Measurements from ENCODE around the gene SLC22A12. TPM values are rescaled to one million over a fixed set of nuclear protein-coding genes. Genes with fewer than 3 reads are reported as not detected.

Gene SLC22A12
- total and polyA plus RNA-seq, 2 of the 8 experiments (the other 6 are each of a cell fraction or from before 2014, with no cell fraction given), result not detected

DNA sequence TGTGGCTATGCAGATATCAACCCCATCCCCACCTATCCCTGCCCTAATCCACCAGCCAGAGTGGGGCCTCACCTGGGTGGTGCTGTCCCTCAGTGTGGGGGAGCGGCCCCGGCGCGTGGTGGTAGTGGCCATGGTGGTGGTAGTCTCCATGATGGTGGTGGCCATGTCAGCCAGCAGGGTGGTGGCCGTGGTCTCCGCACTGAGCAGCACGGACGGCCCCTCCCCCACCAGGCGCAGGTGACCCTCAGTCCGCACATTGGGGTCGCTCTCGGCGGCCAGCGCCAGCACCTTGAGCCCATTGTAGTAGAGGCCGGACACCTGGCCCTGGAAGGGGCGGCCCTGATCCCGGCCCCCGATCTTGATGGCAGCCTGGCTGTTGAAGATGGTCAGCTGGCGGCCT is 31.7 kb downstream of the SLC22A12 start:
- FAIRE-seq (no peak), DNase-seq (ENCODE audit: low read depth in 1 of 2, low spot score in 2 of 2) (no peak)
- ChIA-PET POLR2A (ENCODE audit: partially characterized antibody) (no interaction called here), CTCF (ENCODE audit: partially characterized antibody) (interaction anchor here (1.3 kb wide), 1 partner anchor 57 kb away, joined by 3 read pairs; no protein-coding TSS in a partner anchor)
- H4K8ac ChIP-seq (ENCODE audit: extremely low read depth, insufficient read depth, low read length), result no peak overlapping the region; the same call in 1 of the 2 replicates
- no peaks in the 10 kb centered on the region for H3K9me3 ChIP-seq (ENCODE audit: insufficient read depth in 2 of 2, low read depth in 1 of 2, low read length in 1 of 2)
- no peak overlapping the region for H3K4me2 ChIP-seq (ENCODE audit: insufficient read depth in 1 of 2, low read depth in 2 of 2, low read length in 2 of 2)
- no peak overlapping the region; the same call in 1 of the 2 replicates for H3K18ac ChIP-seq (ENCODE audit: extremely low read depth, low read length)
- no peak overlapping the region for H2BK15ac ChIP-seq (ENCODE audit: low read length)
- no peaks in the 10 kb centered on the region for H3K79me2 ChIP-seq (ENCODE audit: control insufficient read depth in 1 of 2, insufficient read depth in 2 of 2, low read length in 2 of 2)
- no peak overlapping the region for H3K9ac ChIP-seq (replicated peaks in 1 of 4; ENCODE audit: extremely low read depth in 1 of 4, low read depth in 3 of 4, low read length in 3 of 4)
- H3K36me3 ChIP-seq (ENCODE audit: control insufficient read depth in 2 of 4, insufficient read depth in 4 of 4, low read length in 3 of 4), result no peaks in the 10 kb centered on the region
- H3K56ac ChIP-seq (replicated peaks; ENCODE audit: insufficient read length, low read depth, low read length), result no peak overlapping the region
- H2AFZ ChIP-seq (ENCODE audit: low read length), result no peak overlapping the region
- no peak overlapping the region for H4K5ac ChIP-seq (ENCODE audit: insufficient read length, low read depth, low read length)
- 90% methylated on average over 15 of the region's 19 CpGs; no CpG with 5 or more reads in 1 of the 2 experiments for WGBS, 2 experiments (ENCODE audit: extremely low coverage in 1 of 2, insufficient coverage in 1 of 2, insufficient read length in 1 of 2, insufficient replicate concordance in 2 of 2, low coverage in 1 of 2, low lambda C conversion rate in 2 of 2, missing lambda C conversion rate in 1 of 2)
- no peak overlapping the region; the same call in 1 of the 2 replicates for H2BK5ac ChIP-seq (ENCODE audit: low read depth, low read length)
- no peaks in the 10 kb centered on the region for H4K20me1 ChIP-seq (replicated peaks in 1 of 2; ENCODE audit: control insufficient read depth in 1 of 2, insufficient read depth in 2 of 2, low read length in 2 of 2)
- no peaks in the 10 kb centered on the region for H3K79me1 ChIP-seq (ENCODE audit: low read depth, low read length)
- no peak overlapping the region for H2BK12ac ChIP-seq (ENCODE audit: low read depth, low read length)
- H2BK120ac ChIP-seq (replicated peaks; ENCODE audit: low read depth, low read length), result no peak overlapping the region
- no peaks in the 10 kb centered on the region; the same call in 1 of the 2 replicates for H3K23me2 ChIP-seq (ENCODE audit: low read depth, low read length)
- H4K91ac ChIP-seq (replicated peaks; ENCODE audit: insufficient read length, low read length), result no peak overlapping the region
- H2BK20ac ChIP-seq (ENCODE audit: low read length), result no peak overlapping the region
- H3K4ac ChIP-seq (replicated peaks; ENCODE audit: insufficient read length, low read depth, low read length), result no peak overlapping the region
- H3K14ac ChIP-seq (ENCODE audit: insufficient read length), result no peak overlapping the region
- H3K4me1 ChIP-seq (replicated peaks in 1 of 4; ENCODE audit: control insufficient read depth in 3 of 4, insufficient read depth in 4 of 4, low read length in 3 of 4), result peaks cover 0 to 15% (median 5%) of the 10 kb centered on the region in 4 experiments; a peak in 3 of 7 replicates
- H3K4me3 ChIP-seq (ENCODE audit: extremely low read depth in 1 of 4, insufficient read depth in 2 of 4, low read depth in 3 of 4, low read length in 4 of 4), result no peak overlapping the region
- TF ChIP-seq TBP (IDR thresholded peaks at IDR 0.05; ENCODE audit: low read depth, low read length) (no peak), POLR2A (IDR thresholded peaks at IDR 0.05; ENCODE audit: control extremely low read depth in 1 of 2, low read depth in 2 of 2, low read length in 2 of 2) (no peak), PHF8 (conservative IDR thresholded peaks at IDR 0.05; ENCODE audit: low read depth, low read length) (no peak), MAX (IDR thresholded peaks at IDR 0.05) (no peak), GABPA (IDR thresholded peaks at IDR 0.05; ENCODE audit: borderline replicate concordance, insufficient read depth, low read length) (no peak), EP300 (IDR thresholded peaks at IDR 0.05; ENCODE audit: borderline replicate concordance in 1 of 2, low read depth in 2 of 2, low read length in 2 of 2) (no peak), BRCA1 (IDR thresholded peaks at IDR 0.05; ENCODE audit: low read depth, low read length) (no peak), RFX5 (IDR thresholded peaks at IDR 0.05; ENCODE audit: borderline replicate concordance, low read depth, low read length) (no peak), HDAC6 (IDR thresholded peaks at IDR 0.05; ENCODE audit: low read depth, low read length) (no peak), KDM5A (IDR thresholded peaks at IDR 0.05; ENCODE audit: low read length) (no peak), SUZ12 (IDR thresholded peaks at IDR 0.05; ENCODE audit: low read length) (no peak), POLR2AphosphoS5 (IDR thresholded peaks at IDR 0.05; ENCODE audit: low read depth, low read length) (no peak), CREB1 (IDR thresholded peaks at IDR 0.05) (no peak), RAD21 (IDR thresholded peaks at IDR 0.05 in 1 of 2, conservative IDR thresholded peaks at IDR 0.05 in 1 of 2; ENCODE audit: low read depth in 2 of 2, low read length in 2 of 2) (no peak), BCL11A (IDR thresholded peaks at IDR 0.05; ENCODE audit: low read depth in 2 of 2, low read length in 2 of 2) (no peak)
- H3K23ac ChIP-seq (ENCODE audit: insufficient read length), result no peak overlapping the region
- no peak overlapping the region for H3K27ac ChIP-seq (ENCODE audit: low read depth, low read length)
- H3K27me3 ChIP-seq (replicated peaks in 1 of 4; ENCODE audit: control insufficient read depth in 3 of 4, extremely low read depth in 1 of 4, insufficient read depth in 3 of 4, low read length in 3 of 4), result no peaks in the 10 kb centered on the region
- no peak overlapping the region for H2AK5ac ChIP-seq (ENCODE audit: low read depth, low read length)

Measured in H1 (cell line).